ENCODE measurements around the gene IGF2R.

DNA sequence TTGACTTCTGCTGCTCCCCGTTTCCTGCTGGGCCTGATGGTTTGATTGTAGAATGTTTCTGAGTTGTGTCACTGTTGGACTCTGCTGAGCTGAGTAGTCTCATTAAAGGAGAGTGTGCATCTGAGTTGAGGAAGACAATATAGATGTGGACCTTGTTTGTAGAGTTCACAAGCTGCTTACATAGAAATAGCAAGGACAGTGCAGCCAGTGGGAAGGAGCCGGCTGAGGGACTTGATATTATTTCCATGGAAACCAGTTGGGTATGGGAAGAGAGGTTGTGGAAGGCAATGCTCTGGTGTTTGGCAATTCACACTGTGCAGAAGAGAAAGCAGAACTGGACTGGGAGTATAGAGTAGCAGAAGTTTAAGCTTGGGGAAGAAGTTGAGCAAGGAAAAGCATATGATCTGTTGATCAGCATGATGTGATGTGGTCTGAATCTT is 14.8 kb downstream of the IGF2R start:
- no peak for TF ChIP-seq CTCF (IDR thresholded peaks at IDR 0.05)
- TF ChIP-seq POLR2A (IDR thresholded peaks at IDR 0.05): no peak
